Spleen (tissue), 11 donors: Measurements from ENCODE around the gene CCDC192. TPM values are rescaled to one million over a fixed set of nuclear protein-coding genes. Genes with fewer than 3 reads are reported as not detected.

Source experiments
- DNase-seq: peaks from one replicate; pipeline ENCODE4 v3.0.0-alpha.2; 2020
- H3K27ac ChIP-seq, 8 donors: fragments of 200-600 bp; sonication (generic) in 7 of 8; 1 replicate in 4 of 8; 2 replicates in 4 of 8; pipeline versions ENCODE4 v1.5.0 to v1.8.0; 2016 to 2021; ENCODE audit warnings: inconsistent platforms in 4 of 8, mild to moderate bottlenecking in 4 of 8, moderate library complexity in 1 of 8
- H3K27me3 ChIP-seq, 7 donors: fragments of 200-600 bp; sonication (generic) in 6 of 7; replicated peaks in 1 of 7; 1 replicate in 4 of 7; 2 replicates in 3 of 7; pipeline versions ENCODE4 v1.5.0 to v1.8.0; 2016 to 2021; ENCODE audit warnings: inconsistent platforms in 3 of 7, mild to moderate bottlenecking in 1 of 7
- H3K36me3 ChIP-seq, 6 donors: fragments of 200-600 bp; sonication (generic) in 5 of 6; 1 replicate in 4 of 6; 2 replicates in 2 of 6; pipeline versions ENCODE4 v1.5.0 to v1.8.0; 2016 to 2021; ENCODE audit warnings: inconsistent platforms in 2 of 6
- H3K4me1 ChIP-seq, 6 donors: fragments of 200-600 bp; sonication (generic) in 5 of 6; 1 replicate in 3 of 6; 2 replicates in 3 of 6; pipeline versions ENCODE4 v1.5.0 to v1.8.0; 2016 to 2021; ENCODE audit warnings: inconsistent platforms in 3 of 6
- H3K4me3 ChIP-seq, 8 donors: fragments of 200-600 bp; sonication (generic) in 7 of 8; 1 replicate in 4 of 8; 2 replicates in 4 of 8; pipeline versions ENCODE4 v1.5.0 to v1.8.0; 2016 to 2021; ENCODE audit warnings: inconsistent platforms in 4 of 8, mild to moderate bottlenecking in 4 of 8, moderate library complexity in 2 of 8
- H3K9me3 ChIP-seq, 8 donors: fragments of 200-600 bp; sonication (generic) in 7 of 8; 1 replicate in 4 of 8; 2 replicates in 4 of 8; pipeline versions ENCODE4 v1.5.0 to v1.8.0; 2016 to 2021; ENCODE audit warnings: inconsistent platforms in 4 of 8
- POLR2A ChIP-seq, 3 donors: fragments of 450-650 bp; IDR thresholded peaks; one replicate each; pipeline ENCODE4 v1.5.1; 2017; ENCODE audit warnings: antibody characterized with exemption in 3 of 3, mild to moderate bottlenecking in 1 of 3
- POLR2AphosphoS5 ChIP-seq, 3 donors: sonication (generic); formaldehyde crosslinking; IDR thresholded peaks; one replicate each; pipeline ENCODE4 v1.5.1; 2017; ENCODE audit warnings: antibody characterized with exemption in 3 of 3
- WGBS, 5 donors: extraction: QIAGEN DNeasy Blood & Tissue Kit in 3 of 5; methylation state at CpG; one replicate each; pipeline versions ENCODE4 v1.1.5 to v1.1.7; 2013 to 2018; 5-methylcytosine and 5-hydroxymethylcytosine counted together
- intact Hi-C: fragments of 100-400 bp; cut with DNase I; formaldehyde crosslinking; loops from one replicate; pipeline ENCODE4 v1.15.0; 2023; ENCODE audit warnings: low total_unique reads
- polyA plus RNA-seq, 3 donors: library from polyadenylated mRNA; stranded (reverse); fragments of 200-250 nt; gene quantifications; one replicate each; pipeline ENCODE4 v1.2.1, GENCODE V29; 2013
- total RNA-seq, 7 donors: library from RNA; depleted of rRNA in 3 of 7; stranded (reverse); fragments of >200 nt in 3 of 7; fragmentation: NEBNext Ultra II Directional in 4 of 7; extraction: Animal tissue kit (Norgen Biotek cat#: 25700) in 4 of 7; gene quantifications; one replicate each; pipeline versions ENCODE4 v1.1.0 to v1.2.1, GENCODE V29; 2016 to 2021
- TF ChIP-seq, protein P1 (sequence below), 11 experiments: fragments of 200-600 bp in 7 of 11; fragments of 450-650 bp in 4 of 11; sonication (generic) in 4 of 11; IDR thresholded peaks in 8 of 11; conservative IDR thresholded peaks in 3 of 11; 1 replicate in 7 of 11; 2 replicates in 4 of 11; pipeline versions ENCODE4 v1.4.0 to v1.8.0; 2016 to 2021; ENCODE audit warnings: antibody characterized with exemption in 11 of 11, inconsistent platforms in 4 of 11, mild to moderate bottlenecking in 1 of 11
- donor health status: healthy with polysubstance abuse.
- donor health status: DM: no; HTN: no; CAD: no; lungs with moderate emphysema.
- donor health status: DM: no; HTN: no; CAD: no.
- donor health status: Bipolar disorder and iron deficiency.
- donor health status: healthy.
- donor health status: DM: no; HTN: no; CAD: no.
- donor health status: DM: yes; HTN: yes; CAD: no.

CCDC192 gene
- total and polyA plus RNA-seq, 10 donors: not detected

DNA sequence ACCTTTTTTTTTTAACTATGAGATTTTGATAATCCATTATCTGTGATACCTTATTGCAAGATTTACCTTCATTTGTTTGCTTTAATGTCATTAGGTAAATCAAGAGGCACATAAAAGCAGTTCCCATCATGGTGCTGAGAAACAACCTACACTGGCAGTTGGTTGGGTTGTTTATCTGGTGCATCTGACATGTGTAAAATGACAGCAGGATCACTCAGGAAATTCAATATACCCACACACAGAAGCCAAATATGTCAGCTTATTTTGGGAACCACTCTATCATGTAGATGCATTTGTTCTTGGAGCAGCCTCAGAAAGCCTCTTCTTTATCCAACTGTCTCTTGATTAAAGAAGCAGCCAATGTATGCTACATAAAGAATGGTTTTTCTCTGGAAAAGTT, 7.8 kb upstream of the CCDC192 start:
- DNase-seq: no peak
- no peaks in the 10 kb centered on the region for H3K36me3 ChIP-seq
- no peaks in the 10 kb centered on the region for H3K27me3 ChIP-seq
- intact Hi-C loops: no loop called here
- TF ChIP-seq POLR2A (IDR thresholded peaks at IDR 0.05): no peak
- no peak for TF ChIP-seq POLR2AphosphoS5 (IDR thresholded peaks at IDR 0.05)
- TF ChIP-seq, protein P1, sequence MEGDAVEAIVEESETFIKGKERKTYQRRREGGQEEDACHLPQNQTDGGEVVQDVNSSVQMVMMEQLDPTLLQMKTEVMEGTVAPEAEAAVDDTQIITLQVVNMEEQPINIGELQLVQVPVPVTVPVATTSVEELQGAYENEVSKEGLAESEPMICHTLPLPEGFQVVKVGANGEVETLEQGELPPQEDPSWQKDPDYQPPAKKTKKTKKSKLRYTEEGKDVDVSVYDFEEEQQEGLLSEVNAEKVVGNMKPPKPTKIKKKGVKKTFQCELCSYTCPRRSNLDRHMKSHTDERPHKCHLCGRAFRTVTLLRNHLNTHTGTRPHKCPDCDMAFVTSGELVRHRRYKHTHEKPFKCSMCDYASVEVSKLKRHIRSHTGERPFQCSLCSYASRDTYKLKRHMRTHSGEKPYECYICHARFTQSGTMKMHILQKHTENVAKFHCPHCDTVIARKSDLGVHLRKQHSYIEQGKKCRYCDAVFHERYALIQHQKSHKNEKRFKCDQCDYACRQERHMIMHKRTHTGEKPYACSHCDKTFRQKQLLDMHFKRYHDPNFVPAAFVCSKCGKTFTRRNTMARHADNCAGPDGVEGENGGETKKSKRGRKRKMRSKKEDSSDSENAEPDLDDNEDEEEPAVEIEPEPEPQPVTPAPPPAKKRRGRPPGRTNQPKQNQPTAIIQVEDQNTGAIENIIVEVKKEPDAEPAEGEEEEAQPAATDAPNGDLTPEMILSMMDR (IDR thresholded peaks at IDR 0.05 in 8 of 11, conservative IDR thresholded peaks at IDR 0.05 in 3 of 11): no peak
- H3K9me3 ChIP-seq: no peaks in the 10 kb centered on the region
- H3K27ac ChIP-seq: no peak overlapping the region
- H3K4me3 ChIP-seq: no peak overlapping the region
- H3K4me1 ChIP-seq: no peaks in the 10 kb centered on the region

DNA sequence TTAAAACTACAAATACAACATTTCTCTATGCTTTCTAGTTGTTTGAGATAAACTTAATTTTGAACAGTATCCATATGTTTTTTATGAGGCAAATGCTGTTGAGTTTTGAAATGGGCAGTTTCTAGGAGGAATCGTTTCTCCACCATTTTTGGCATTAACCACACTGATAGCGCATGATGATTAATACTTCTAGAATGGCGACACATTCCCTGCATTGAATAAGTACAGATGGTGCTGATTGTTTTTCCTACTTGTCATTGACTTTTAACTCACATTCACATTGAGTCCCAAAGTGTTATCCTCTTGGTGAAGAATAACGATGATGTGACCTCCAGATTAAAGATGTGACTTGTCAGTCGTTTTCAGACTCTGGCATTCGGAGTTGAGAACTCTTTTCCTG, 6.5 kb upstream of the CCDC192 start:
- WGBS, 5 donors: 62 to 82% (median 77%) methylated on average over 6 of the region's 6 CpGs
- no peak for DNase-seq

DNA sequence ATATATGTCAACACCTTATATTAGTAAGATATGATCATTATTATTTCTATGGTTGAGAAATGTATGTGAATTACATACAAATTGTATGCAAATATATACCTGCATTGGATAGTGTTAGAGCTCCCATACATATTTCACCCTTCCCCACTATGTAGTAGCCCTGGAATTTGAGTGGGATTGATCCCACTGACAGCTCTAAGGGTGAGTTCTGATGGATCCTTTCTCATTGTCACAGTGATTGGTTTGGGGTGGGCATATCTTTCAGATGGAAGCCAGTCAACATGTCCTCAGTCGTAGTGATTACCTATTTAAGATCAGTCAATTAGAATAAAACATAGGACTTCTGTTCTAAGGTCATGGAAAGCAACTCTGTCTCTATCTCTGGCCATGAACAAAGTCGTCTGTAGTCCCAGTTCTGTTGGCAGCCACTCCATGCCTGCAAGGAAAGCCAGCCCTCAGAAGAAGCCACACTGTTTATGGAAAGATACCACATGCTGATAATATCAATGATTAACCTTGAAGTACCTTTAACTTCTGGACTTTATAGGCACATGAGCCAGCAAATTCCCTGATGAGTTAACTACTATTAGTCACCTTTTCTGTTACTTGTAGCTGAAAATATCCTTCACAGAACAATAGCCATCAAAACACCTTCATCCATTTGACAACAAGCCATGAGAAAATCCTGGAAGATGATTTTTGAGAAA, 5.1 kb upstream of the CCDC192 start:
- DNase-seq: no peak
- TF ChIP-seq POLR2A (IDR thresholded peaks at IDR 0.05) (no peak), POLR2AphosphoS5 (IDR thresholded peaks at IDR 0.05) (no peak)
- TF ChIP-seq, protein P1 (IDR thresholded peaks at IDR 0.05 in 8 of 11, conservative IDR thresholded peaks at IDR 0.05 in 3 of 11): no peak
- Histone ChIP-seq H3K36me3 (no peaks in the 10 kb centered on the region), H3K4me1 (no peaks in the 10 kb centered on the region), H3K27me3 (no peaks in the 10 kb centered on the region), H3K9me3 (no peaks in the 10 kb centered on the region), H3K4me3 (no peak overlapping the region), H3K27ac (no peak overlapping the region)
- 64 to 79% (median 69%) methylated on average over 2 of the region's 2 CpGs for WGBS, 5 donors
- intact Hi-C loops: no loop called here

More for the DNA sequence above, 6.5 kb upstream of the CCDC192 start:
- Histone ChIP-seq H3K27ac (no peak overlapping the region), H3K36me3 (no peaks in the 10 kb centered on the region), H3K4me3 (no peak overlapping the region), H3K9me3 (no peaks in the 10 kb centered on the region), H3K27me3 (no peaks in the 10 kb centered on the region), H3K4me1 (no peaks in the 10 kb centered on the region)
- intact Hi-C loops: no loop called here
- TF ChIP-seq POLR2A (IDR thresholded peaks at IDR 0.05): no peak
- no peak for TF ChIP-seq POLR2AphosphoS5 (IDR thresholded peaks at IDR 0.05)
- TF ChIP-seq, protein P1 (IDR thresholded peaks at IDR 0.05 in 8 of 11, conservative IDR thresholded peaks at IDR 0.05 in 3 of 11): no peak

DNA sequence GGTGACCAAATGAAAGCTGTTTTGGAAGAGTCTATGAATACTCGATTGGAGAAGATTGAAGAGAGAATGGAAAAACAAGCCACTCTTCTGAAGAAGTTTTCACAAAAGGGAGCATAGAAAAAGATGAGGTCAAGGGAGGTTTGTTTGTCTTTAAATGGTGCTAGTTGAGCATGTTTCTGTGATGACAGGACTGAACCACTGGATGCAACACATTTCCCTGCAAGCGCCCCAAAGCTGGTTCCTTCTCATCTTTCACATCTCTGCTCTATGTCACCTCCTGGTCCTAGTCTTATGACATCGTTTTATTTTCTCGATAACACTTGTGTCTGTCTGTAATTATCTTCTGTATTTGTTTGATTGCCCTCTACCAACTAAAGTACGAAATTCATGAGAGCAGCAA, 3.8 kb upstream of the CCDC192 start:
- Histone ChIP-seq H3K27me3 (no peaks in the 10 kb centered on the region), H3K4me3 (no peak overlapping the region), H3K27ac (no peak overlapping the region), H3K9me3 (no peaks in the 10 kb centered on the region), H3K4me1 (no peaks in the 10 kb centered on the region), H3K36me3 (no peaks in the 10 kb centered on the region)
- no peak for DNase-seq
- TF ChIP-seq POLR2AphosphoS5 (IDR thresholded peaks at IDR 0.05) (no peak), POLR2A (IDR thresholded peaks at IDR 0.05) (no peak)
- TF ChIP-seq, protein P1 (IDR thresholded peaks at IDR 0.05 in 8 of 11, conservative IDR thresholded peaks at IDR 0.05 in 3 of 11): no peak
- intact Hi-C loops: no loop called here
- WGBS, 5 donors: 80 to 91% (median 89%) methylated on average over 5 of the region's 5 CpGs
